DMS53 treated with DMSO at 0.1 percent for 48 hours (cell line): ENCODE results near the gene CRNN.

Experiments used
- DNase-seq: peaks from one replicate; lab custom pipeline; 2025; ENCODE audit not compliant: unreplicated experiment; lab: John Stamatoyannopoulos, UW

CRNN gene

DNA sequence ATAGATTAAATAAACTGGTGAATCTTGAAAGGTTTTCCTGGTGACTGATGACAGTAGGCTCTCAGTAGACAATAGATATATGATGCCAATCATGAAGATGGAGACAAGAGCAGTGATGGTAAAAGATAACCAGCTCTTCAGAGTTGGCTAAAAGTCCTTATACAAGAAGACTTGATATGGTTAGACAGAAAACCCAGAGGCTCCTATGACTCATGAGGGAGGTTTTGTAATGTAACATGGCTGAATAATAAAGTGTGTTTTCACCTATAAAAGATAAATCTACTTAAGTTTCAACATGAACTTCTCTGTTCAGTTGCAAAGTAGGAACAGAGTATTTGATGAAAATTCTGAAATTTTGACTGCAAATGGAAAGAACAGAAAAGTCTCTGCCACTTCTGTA lies 12.7 kb upstream of the CRNN start:
- no peak for DNase-seq

DNA sequence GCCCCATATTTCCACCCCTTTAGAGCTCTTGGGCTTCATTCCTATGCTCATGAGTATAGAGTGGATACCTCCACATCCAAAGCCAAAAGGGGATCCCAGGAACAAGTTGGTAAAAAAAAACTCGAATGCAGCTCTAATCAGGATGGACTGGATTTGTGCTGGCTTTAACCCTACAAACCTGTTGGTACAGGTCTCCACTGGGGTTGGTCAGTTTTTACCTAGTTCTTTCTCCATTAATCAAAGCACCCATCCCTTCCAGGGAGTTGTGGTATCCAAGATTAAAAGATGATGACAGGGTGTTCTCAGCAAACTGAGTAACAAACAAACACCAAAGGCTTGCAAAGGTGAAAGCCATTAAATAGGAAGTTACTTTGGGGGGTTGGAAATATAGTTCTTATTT lies 5.9 kb upstream of the CRNN start:
- DNase-seq, result no peak

DNA sequence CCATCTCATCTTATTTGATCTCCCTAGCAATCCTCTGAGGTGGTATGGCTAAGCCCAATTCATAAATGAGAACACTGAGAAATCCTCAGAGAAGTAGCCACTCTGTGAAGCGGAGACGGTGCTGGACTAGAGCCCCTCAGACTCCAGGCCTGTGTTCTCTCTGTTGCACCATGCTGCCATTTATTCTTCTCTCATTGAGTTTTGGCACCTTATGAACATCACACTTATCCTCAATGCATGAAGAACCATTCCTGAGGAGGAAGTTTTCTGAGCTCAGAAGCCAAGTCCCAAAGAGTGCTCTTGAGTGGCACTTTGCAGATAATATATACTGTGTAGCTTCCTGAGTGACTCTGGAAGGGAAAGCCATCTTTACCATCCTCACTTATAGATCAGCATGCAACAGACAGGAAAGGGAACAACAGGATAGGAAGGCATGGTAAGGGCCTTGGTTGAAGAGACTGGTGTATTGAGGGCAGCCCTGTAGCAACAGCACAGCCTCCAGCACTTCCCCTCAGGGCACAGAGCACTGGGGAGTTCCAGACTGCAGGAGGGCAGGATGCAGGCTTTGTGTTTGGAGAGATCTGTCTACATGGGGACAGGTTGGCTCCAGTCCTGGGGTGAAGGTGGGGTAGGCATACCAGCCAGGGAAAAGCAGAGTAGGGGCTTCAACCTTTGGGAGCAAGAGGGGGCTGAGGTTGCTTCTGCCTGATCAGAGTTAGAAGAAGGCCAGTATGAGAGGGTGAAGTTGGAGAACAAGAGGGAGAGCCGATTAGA lies 1.6 kb upstream of the CRNN start:
- no peak for DNase-seq

DNA sequence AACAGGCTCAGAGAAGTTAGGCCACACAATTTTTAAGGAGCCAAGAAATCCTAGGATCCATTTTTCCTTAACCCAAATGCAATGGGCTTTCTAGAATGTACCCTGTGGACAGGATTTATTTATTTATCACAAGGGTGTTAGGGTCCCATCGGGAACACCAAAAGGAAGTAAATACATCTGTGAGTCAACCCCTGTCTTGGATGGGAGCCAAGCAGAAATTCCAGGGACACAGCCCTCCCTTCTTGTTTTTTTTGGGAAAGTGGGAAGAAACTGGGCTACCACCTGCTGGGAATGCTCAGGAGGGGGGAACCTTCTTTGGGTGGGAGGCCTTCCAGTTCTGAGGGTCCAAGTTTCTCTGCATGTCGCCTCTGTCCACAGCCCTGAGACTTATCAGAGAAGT lies 1.3 kb downstream of the CRNN start:
- DNase-seq, result no peak

DNA sequence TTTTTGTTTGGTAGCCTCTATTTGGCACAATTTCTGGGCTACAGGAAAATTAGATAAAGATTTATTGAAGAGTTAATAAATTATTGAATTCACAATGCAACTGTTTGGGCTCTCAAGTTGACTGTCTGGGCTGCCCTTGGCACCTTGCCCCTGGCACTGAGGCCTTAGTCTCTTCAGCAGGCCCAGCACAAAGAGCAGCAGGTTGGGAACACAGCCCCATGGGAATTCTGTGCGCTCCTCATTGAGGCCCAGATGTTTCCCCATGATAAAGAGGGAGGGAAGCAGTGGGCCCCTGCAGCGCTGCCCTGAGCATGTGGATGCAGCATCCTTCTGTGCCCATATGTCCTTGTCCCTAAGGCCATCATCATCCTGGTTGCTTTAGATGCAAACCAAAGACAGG lies 2.9 kb downstream of the CRNN start:
- no peak for DNase-seq

DNA sequence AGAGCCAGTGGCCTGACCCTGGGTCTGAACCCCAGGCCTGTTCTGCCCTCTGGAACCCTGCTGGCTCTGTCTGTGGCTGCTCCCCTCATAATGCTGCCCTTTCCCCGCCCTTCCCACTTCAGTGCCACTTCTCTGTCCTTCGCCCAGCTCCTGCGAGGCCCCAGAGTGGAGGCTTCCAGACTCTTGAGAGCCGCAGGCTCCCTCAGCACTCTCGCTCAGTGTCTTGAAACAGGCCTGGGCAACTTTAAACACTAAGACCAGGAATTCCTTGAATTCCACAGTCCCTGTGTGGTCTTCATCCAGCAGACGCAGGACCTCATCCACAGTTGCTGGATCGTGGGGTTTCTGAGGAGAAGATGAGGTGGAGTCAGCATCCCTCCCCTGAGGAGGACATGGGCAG lies 3.5 kb downstream of the CRNN start:
- DNase-seq, result no peak

DNA sequence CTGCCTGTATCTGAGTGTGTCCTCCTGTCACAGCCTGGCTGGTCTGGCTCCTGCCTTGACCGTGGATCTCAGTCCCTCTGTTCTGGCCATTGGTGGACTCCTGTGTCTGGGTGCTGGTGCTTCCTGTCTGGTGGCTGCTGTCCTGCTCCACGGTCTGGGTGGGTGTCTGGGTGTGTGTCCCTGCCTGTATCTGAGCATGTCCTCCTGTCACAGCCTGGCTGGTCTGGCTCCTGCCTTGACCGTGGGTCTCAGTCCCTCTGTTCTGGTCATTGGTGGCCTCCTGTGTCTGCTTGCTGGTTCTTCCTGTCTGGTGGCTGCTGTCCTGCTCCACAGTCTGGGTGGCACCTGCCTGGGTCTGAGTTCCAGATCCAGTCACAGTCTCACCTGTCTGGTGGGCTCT lies 4.0 kb downstream of the CRNN start:
- no peak for DNase-seq

DNA sequence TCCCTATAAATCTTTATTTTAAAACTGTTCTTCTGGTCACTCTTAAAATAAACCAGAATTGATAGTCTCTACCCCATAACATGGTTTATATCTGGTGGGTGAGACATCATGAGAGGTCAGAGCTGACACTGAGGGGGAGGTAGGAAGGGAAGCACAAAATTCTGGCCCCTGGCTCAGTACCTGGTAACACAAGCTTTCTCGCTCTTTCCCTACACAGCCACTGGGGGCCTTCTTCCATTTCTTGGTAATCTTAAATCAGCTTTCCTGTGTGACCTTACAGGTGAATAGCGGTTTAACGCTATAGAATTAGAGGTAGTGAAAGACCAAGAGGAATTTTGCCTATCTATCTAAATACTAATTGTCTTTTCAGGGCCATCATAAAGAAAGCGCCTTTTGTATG lies 5.4 kb downstream of the CRNN start:
- no peak for DNase-seq

DNA sequence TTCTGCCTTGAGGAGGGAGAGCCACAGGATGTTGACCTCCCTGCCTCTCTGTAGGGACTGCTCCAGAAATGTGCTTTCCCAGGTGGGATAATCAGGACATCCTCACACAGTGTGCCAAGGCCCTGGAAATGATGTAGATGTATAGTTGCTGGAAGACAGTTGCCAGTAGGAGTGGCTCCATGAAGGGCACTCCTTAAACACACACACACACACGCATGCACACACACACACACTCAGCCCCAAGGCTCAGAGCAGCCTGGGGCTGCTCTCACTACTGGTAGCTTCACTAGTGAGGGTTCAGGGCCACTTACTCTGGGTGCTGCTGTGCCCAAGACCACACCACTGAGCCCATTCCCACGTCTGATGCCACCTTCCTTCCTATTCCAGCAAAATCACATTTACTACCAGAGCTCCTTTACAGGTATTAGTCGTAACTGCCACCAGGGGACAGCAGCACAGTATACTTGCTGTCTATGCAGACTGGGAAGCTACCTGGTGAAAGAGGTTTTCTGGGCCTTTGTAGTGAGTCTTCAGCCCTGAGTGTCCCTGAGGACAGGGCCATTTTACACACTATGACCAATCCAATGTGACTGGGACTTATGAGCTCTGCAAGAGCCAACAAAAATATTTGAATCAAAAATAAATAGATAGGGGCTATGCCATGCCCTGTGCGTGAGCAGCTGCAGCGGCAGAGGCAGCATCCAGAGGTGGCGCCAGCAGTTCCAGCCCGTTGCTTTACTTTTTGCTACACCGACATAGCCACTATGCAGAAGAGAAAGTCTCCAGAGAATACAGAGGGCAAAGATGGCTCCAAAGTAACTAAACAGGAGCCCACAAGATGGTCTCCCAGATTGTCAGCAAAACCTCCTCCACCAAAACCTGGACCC lies 15.0 kb downstream of the CRNN start:
- DNase-seq, result peak; percentile 18

DNA sequence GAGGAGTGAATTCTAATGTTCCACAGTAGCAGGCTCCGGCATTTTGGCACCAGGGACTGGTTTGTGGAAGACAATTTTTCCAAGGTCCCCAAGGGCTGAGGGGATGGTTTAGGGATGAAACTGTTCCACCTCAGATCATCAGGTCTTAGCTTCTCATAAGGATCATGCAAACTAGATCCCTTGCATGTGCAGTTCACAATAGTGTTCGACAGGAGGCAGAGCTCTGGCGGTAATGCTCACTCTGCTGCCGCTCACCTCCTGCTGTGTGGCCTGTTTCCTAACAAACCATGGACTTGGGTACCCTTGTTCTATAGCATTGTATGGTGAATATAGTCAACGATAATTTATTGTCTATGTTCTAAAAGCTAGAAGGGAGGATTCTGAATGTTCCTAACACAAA lies 16.6 kb downstream of the CRNN start:
- no peak for DNase-seq

DNA sequence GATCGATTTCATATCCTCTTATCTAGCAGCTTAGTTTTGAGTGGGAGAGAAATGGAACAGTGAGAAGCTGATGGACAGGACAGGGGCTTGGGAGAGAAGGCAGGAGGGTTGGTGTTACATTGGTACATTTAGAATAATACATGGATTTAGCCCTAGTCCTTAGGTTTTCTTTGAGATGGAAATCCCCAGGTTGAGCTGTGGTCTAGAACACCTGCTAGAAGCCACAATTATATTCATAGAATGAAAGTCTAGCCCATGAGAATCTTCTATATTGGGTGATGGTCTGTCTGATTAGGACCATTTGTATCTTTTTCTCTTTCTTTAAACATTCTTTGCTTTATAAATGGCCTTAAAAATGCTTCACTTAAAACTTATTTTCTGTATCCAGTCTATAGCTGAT lies 19.9 kb downstream of the CRNN start:
- no peak for DNase-seq

DNA sequence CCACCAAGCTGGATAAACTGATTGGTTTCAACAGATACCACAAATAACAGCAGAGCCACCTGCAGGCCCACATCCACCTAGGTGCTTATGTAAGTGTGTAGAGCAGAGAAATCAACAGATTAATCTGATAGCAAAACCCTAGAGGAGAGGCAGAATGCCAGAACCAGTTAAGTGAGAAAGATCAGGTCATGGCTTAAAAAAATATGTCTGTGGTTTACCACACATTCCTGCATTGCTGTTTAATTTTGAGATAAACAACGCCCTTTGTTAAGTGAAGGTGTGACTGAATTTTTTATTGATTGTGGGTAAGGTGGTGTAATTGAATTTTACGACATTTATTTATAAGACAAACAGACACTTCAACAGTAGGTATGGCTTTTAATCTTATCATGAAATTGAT lies 21.2 kb downstream of the CRNN start:
- DNase-seq, result no peak

DNA sequence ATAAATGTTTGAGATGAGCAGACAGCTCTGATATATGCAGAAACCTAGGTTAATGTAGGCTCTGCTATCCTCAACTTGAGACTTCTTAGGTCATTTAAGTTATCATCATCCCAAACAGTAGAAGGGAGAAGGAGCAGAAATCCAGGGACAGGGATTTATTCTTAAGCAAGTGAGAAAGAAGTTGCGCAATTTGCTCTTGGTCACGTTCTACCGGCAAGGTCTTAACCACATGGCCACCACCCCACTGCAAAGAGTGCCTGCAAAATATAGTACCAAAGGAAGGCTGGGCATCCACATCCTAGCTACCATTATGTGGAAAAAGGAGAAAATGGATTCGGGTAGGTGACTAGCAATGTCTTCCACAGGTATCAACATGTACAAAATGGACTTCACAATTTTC lies 25.2 kb downstream of the CRNN start:
- no peak for DNase-seq

DNA sequence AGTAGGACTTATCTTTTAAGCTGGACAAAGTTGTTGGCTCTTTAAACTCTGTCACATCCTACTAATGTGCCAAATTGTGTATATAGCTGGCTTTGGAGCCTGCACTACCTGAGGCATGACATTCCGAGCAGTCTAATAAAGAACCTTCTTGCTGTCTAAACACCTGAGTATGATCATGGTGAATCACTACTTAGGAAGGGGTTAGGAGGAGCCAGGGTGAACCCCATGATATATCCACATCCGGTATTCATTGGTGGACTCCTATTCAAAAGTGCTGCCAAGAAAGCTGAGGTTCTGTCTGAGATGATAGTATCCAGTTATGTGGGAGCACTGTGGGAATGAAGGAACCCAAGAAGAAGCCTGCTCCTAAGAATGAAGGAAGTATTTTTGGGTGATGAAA lies 27.1 kb downstream of the CRNN start:
- DNase-seq, result no peak

DNA sequence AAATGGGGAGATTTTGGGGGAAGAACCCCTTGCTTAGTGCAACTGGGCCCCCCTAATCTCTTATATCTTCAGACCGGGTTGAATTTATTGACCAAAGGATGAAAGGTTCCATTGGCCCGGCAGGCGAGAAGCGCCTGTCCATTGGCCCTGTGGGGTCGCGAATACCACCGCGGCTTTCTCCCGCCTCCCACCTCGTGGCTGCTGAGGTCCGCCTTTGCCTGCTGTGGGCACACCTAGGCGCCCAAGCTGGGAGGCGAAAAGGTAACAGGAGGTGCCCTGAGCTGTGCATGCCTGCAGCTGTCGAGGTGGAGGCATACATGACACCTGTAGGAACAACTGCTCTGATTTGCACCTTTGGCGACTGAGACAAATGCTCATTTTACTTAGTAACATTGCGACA lies 33.1 kb downstream of the CRNN start:
- no peak for DNase-seq

DNA sequence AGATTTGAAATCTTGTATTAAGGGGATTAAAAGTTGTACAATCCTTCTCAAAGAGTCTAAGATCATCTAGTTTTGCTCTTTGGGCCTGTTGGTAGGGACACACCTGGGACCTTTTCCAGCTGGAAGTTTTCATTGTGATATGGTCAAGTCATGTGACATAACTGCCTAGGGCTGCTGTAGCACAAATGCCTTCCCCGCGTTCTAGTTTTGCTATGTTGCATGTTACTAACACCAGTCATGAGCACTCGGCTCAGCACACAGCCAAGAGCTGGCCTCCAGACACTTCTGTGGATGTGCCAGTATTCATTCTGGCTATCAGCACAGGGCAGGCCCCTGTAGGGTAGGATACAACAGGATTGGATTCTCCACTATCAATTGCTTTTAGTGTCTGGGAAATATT lies 39.6 kb downstream of the CRNN start:
- no peak for DNase-seq

DNA sequence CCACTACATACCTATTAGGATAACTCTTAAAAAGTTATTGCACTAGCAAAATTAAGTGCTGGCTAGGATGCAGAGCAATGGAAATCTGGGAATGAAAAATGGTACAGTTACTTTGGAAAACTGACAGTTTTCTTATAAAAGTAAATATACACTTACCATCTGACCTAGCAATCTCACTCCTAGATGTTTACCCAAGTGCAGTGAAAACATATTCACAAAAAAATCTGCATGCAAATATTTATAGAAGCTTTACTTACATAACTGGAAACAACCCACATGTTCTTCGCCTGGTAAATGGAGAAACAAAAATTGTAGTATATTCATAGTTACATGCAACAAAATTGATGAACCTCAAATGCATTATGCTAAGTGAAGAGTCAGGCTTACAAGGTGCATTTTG lies 41.4 kb downstream of the CRNN start:
- no peak for DNase-seq

DNA sequence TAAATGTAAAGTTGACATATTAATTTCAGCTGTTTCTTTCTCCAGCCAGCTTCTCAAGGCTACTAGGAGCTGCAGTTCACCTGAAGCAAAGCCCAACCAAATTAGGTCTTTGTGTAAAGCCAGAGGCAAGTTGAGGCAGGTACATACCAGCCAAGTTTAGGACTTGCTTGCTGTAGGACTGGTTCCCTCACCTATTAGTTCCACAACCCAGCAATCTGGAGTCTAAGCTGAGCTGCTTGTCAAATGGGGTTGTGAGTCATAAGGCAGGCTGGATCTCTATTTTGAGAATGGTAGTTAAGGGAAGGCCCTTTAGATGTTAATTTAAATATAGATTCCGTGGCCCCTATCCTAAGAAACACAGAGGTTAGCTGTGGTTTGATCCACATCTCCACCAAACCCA lies 46.6 kb downstream of the CRNN start:
- DNase-seq, result no peak

DNA sequence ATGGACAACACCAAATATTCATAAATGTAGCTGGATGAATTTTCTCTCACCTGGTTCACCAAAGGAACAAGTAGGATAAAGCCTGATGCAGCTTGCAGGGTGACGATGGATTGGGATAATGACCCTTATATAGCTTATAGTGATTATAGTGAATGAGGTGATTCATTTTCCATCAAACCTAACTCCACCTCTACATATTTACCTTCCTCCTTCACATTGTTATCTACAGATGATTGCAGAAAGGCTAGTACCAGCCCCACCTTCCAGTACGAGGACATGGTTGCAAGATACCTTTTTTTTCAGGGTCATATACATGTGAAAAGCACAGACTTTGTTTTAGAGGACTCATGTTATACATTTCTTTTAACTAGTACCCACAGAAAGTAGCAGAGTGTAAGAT lies 54.2 kb downstream of the CRNN start, which contains the start of gene FLG2:
FLG2 (minus strand) TSS at position 101 of the 400 bp plus-strand sequence. CDS start 1,122 bp downstream, outside the sequence.
- no peak for DNase-seq
